ENCODE results near the gene SV2C. TPM values are rescaled to one million over a fixed set of nuclear protein-coding genes. Genes with fewer than 3 reads are reported as not detected.

Gene SV2C
- total and polyA plus RNA-seq, 2 of the 13 experiments (the other 11 are each of a cell fraction or from before 2014, with no cell fraction given): not detected

DNA sequence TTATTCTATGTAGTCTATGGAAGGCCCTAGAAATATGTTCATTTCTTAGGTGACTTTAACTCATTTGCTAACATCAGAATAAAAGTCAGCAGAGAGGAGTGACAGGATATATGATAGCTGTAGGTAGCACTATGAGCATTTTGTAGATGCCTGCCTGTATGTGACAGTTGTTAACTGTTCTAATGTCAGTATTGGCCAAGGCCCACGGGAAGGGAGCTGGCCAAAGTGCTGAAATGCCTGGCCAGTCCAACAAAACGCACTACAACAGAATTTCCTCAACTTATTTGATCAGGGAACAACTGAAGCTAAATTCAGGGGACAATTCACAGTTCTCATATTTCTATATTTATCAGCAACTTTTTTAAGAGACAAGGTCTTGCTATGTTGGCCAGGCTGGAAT, 20.8 kb downstream of the SV2C start (continued):
- 0 out of 2 replicates have a peak, but pooled peaks have one; percentile 38 for TF ChIP-seq ERF (CRISPR knock-in tag; IDR thresholded peaks at IDR 0.05)
- peak; percentile 44; the same call in 1 of the 2 replicates for TF ChIP-seq HDAC2 (CRISPR knock-in tag; IDR thresholded peaks at IDR 0.05)

DNA sequence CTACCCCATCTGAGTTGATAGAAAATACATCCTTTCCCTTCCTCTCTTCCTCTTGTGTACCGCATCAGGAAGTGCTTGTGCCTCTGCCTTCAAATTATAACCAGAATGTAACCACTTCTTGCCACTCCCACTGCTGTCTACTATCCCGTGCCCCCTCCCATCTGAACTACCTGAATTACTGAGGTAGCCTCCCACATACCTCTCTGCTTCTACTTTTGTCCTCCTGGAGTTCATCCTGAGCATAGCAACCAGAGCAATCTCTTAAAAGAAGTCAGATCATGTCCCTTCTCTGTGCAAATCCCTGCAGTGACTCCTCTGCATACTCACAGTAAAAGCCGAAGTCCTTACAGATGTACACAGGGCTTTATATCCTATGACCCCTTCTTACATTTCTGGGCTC, 23.0 kb downstream of the SV2C start:
- Histone ChIP-seq H4K20me1 (ENCODE audit: insufficient read depth, low read length) (no peaks in the 10 kb centered on the region), H3K4me3 (replicated peaks in 1 of 3; ENCODE audit: insufficient read depth in 1 of 3, low read depth in 2 of 3, low read length in 3 of 3) (no peak overlapping the region), H3K4me1 (ENCODE audit: insufficient read depth, low read length) (no peaks in the 10 kb centered on the region), H3K27ac (ENCODE audit: extremely low read length, insufficient read depth, low read length) (no peak overlapping the region), H3K27me3 (ENCODE audit: control insufficient read depth in 1 of 2, insufficient read depth in 2 of 2, low read length in 2 of 2) (peaks cover 2 to 3% of the 10 kb centered on the region in 2 experiments; a peak in 2 of 5 replicates), H3K9me3 (ENCODE audit: low read length) (no peaks in the 10 kb centered on the region), H2AFZ (ENCODE audit: low read length) (no peak overlapping the region), H3K4me2 (ENCODE audit: low read depth, low read length) (no peak overlapping the region), H3K9ac (ENCODE audit: insufficient read depth, low read depth, low read length) (no peak overlapping the region), H3K36me3 (replicated peaks in 1 of 2; ENCODE audit: control insufficient read depth in 1 of 2, insufficient read depth in 2 of 2, low read length in 2 of 2) (no peaks in the 10 kb centered on the region), H3K79me2 (ENCODE audit: insufficient read depth, low read length) (no peaks in the 10 kb centered on the region)
- no peak for FAIRE-seq
- POLR2A ChIA-PET: no interaction called here
- no peak for ATAC-seq
- intact Hi-C loops (cut with micrococcal nuclease; ENCODE audit: unreplicated experiment): no loop called here
- WGBS (ENCODE audit: low lambda C conversion rate): 20% methylated on average over 3 of the region's 3 CpGs
- DNase-seq (ENCODE audit: low spot score): no peak
- in situ Hi-C loops (cut with HindIII; ENCODE audit: extremely low pct_ligation_motif_present, low pct_unique_long_range_greater_than_20kb): no loop called here
- CTCF ChIA-PET (ENCODE audit: low intra/inter-chr PET ratio, low total read pairs): no interaction called here
- BruUV-seq (replicated peaks): no TSS peak
- TF ChIP-seq, protein P1, sequence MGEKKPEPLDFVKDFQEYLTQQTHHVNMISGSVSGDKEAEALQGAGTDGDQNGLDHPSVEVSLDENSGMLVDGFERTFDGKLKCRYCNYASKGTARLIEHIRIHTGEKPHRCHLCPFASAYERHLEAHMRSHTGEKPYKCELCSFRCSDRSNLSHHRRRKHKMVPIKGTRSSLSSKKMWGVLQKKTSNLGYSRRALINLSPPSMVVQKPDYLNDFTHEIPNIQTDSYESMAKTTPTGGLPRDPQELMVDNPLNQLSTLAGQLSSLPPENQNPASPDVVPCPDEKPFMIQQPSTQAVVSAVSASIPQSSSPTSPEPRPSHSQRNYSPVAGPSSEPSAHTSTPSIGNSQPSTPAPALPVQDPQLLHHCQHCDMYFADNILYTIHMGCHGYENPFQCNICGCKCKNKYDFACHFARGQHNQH (CRISPR knock-in tag; IDR thresholded peaks at IDR 0.05): no peak
- TF ChIP-seq NFAT5 (CRISPR knock-in tag; IDR thresholded peaks at IDR 0.05): no peak
- no peak for TF ChIP-seq FOXA3 (CRISPR knock-in tag; IDR thresholded peaks at IDR 0.05)
- TF ChIP-seq, protein P2, sequence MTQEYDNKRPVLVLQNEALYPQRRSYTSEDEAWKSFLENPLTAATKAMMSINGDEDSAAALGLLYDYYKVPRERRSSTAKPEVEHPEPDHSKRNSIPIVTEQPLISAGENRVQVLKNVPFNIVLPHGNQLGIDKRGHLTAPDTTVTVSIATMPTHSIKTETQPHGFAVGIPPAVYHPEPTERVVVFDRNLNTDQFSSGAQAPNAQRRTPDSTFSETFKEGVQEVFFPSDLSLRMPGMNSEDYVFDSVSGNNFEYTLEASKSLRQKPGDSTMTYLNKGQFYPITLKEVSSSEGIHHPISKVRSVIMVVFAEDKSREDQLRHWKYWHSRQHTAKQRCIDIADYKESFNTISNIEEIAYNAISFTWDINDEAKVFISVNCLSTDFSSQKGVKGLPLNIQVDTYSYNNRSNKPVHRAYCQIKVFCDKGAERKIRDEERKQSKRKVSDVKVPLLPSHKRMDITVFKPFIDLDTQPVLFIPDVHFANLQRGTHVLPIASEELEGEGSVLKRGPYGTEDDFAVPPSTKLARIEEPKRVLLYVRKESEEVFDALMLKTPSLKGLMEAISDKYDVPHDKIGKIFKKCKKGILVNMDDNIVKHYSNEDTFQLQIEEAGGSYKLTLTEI (CRISPR knock-in tag; conservative IDR thresholded peaks at IDR 0.05): no peak
- no peak for TF ChIP-seq SYNCRIP (IDR thresholded peaks at IDR 0.05; ENCODE audit: insufficient read depth, low read depth, low read length)
- TF ChIP-seq NRL (CRISPR knock-in tag; IDR thresholded peaks at IDR 0.05; ENCODE audit: borderline replicate concordance): no peak
- TF ChIP-seq HBP1 (CRISPR knock-in tag; IDR thresholded peaks at IDR 0.05; ENCODE audit: low read depth): no peak
- no peak for TF ChIP-seq ZNF484 (CRISPR knock-in tag; IDR thresholded peaks at IDR 0.05; ENCODE audit: borderline replicate concordance, low read depth)
- no peak for TF ChIP-seq ZNF883 (CRISPR knock-in tag; IDR thresholded peaks at IDR 0.05; ENCODE audit: not compliant biosample characterization)
- no peak for TF ChIP-seq FOSL2 (CRISPR knock-in tag; IDR thresholded peaks at IDR 0.05)
- no peak for TF ChIP-seq NAIF1 (CRISPR knock-in tag; IDR thresholded peaks at IDR 0.05; ENCODE audit: borderline replicate concordance)
- no peak for TF ChIP-seq ZFP41 (CRISPR knock-in tag; IDR thresholded peaks at IDR 0.05; ENCODE audit: borderline replicate concordance)
